CD4-positive, CD25-positive, alpha-beta regulatory T cell (primary cell): Measurements from ENCODE around the gene PTPN7. TPM values are rescaled to one million over a fixed set of nuclear protein-coding genes. Genes with fewer than 3 reads are reported as not detected.

Experiments
- ATAC-seq, 2 donors: fragments of 150-1000 bp; cut with Tn5 transposase; one replicate each; pipeline ENCODE4 v1.10.0; 2021; ENCODE audit warnings: low read depth in 2 of 2, moderate number of reproducible peaks in 2 of 2, moderate library complexity in 1 of 2
- DNase-seq, 3 donors: peaks; one replicate each; pipeline versions ENCODE4 v3.0.0 to v3.0.0-alpha.2; 2012 to 2022; ENCODE audit warnings: mixed read lengths in 1 of 3
- H3K27ac ChIP-seq: one replicate; pipeline ENCODE4 v1.7.0; 2013; ENCODE audit warnings: mild to moderate bottlenecking, low read length; ENCODE audit not compliant: insufficient read depth, poor library complexity, severe bottlenecking
- H3K27me3 ChIP-seq: one replicate; pipeline ENCODE4 v1.7.0; 2013; ENCODE audit warnings: low read length; ENCODE audit not compliant: control insufficient read depth, insufficient read depth
- H3K36me3 ChIP-seq: one replicate; pipeline ENCODE4 v1.7.0; 2013; ENCODE audit warnings: mild to moderate bottlenecking, low read length, moderate library complexity; ENCODE audit not compliant: control insufficient read depth, insufficient read depth
- H3K4me1 ChIP-seq: 2 replicates; pipeline ENCODE4 v1.7.0; 2013; ENCODE audit warnings: mild to moderate bottlenecking, low read length; ENCODE audit not compliant: insufficient read depth, control insufficient read depth, poor library complexity, severe bottlenecking
- H3K4me3 ChIP-seq: one replicate; pipeline ENCODE4 v1.7.0; 2013; ENCODE audit warnings: low read depth, mild to moderate bottlenecking, low read length, moderate library complexity
- H3K9me3 ChIP-seq, 2 experiments: 1 replicate in 1 of 2; 2 replicates in 1 of 2; pipeline ENCODE4 v1.7.0; 2013; ENCODE audit warnings: low read length in 2 of 2, mild to moderate bottlenecking in 1 of 2, moderate library complexity in 1 of 2; ENCODE audit not compliant: control insufficient read depth in 2 of 2
- H3K27ac Mint-ChIP-seq, 3 donors: one replicate each; pipeline ENCODE4 v1.8.0; 2020 to 2022; ENCODE audit warnings: mild to moderate bottlenecking in 3 of 3, mixed read lengths in 3 of 3, moderate library complexity in 2 of 3
- H3K27me3 Mint-ChIP-seq: one replicate; pipeline ENCODE4 v1.8.0; 2022; ENCODE audit warnings: mild to moderate bottlenecking, mixed read lengths
- H3K36me3 Mint-ChIP-seq: one replicate; pipeline ENCODE4 v1.8.0; 2020; ENCODE audit warnings: mixed read lengths
- H3K4me1 Mint-ChIP-seq, 4 donors: one replicate each; pipeline ENCODE4 v1.8.0; 2020 to 2022; ENCODE audit warnings: mixed read lengths in 4 of 4, mild to moderate bottlenecking in 1 of 4
- H3K4me3 Mint-ChIP-seq, 4 donors: one replicate each; pipeline ENCODE4 v1.8.0; 2020 to 2022; ENCODE audit warnings: mild to moderate bottlenecking in 4 of 4, mixed read lengths in 4 of 4, moderate library complexity in 3 of 4
- H3K9me3 Mint-ChIP-seq, 7 donors: one replicate each; pipeline ENCODE4 v1.8.0; 2020 to 2022; ENCODE audit warnings: mixed read lengths in 7 of 7, mild to moderate bottlenecking in 3 of 7, moderate library complexity in 2 of 7
- polyA plus RNA-seq, 4 donors: library from polyadenylated mRNA; unstranded; fragments of 300-500 nt; fragmentation: Illumina TruSeq; gene quantifications; one replicate each; pipeline ENCODE4 v1.2.3, GENCODE V29; 2021
- total RNA-seq: library from RNA; stranded (reverse); gene quantifications from one replicate; pipeline ENCODE4 v1.2.3, GENCODE V29; 2022

PTPN7 gene
- total and polyA plus RNA-seq, 5 donors from 2014 or later: 57.5 to 124 (median 78.0) TPM

GRCh38 chr1:202162418-202163280, 2.2 kb upstream of the PTPN7 start:
- Histone ChIP-seq H3K27me3 (no peaks in the 10 kb centered on the region), H3K36me3 (peaks cover under 1% of the 10 kb centered on the region), H3K4me3 (peak overlapping the region; percentile 61), H3K4me1 (peaks cover 86% of the 10 kb centered on the region), H3K27ac (peak overlapping the region; percentile 93), H3K9me3 (no peaks in the 10 kb centered on the region)
- ATAC-seq (peak in 1 of 2 donors; percentile 20), DNase-seq (peak in 2 of 3 donors; percentile 38 to 60)
- Mint-ChIP-seq H3K9me3 (no peaks in the 10 kb centered on the region), H3K4me1 (peaks cover 0 to 95% (median 52%) of the 10 kb centered on the region in 4 donors), H3K36me3 (peaks cover 3% of the 10 kb centered on the region), H3K27ac (peak overlapping the region; percentile 90 to 100 (median 94)), H3K4me3 (peak overlapping the region; percentile 90 to 99 (median 98)), H3K27me3 (peaks cover 4% of the 10 kb centered on the region)

- H3K27me3 ChIP-seq: no peaks in the 10 kb centered on the region
- H3K4me3 Mint-ChIP-seq: peak overlapping the region; percentile 90 to 99 (median 98)
- no peaks in the 10 kb centered on the region for H3K9me3 Mint-ChIP-seq
- H3K27ac Mint-ChIP-seq: peak overlapping the region; percentile 90 to 100 (median 92)
- peaks cover 92% of the 10 kb centered on the region for H3K4me1 ChIP-seq
- no peak for ATAC-seq
- peak overlapping the region; percentile 93 for H3K27ac ChIP-seq
- H3K4me1 Mint-ChIP-seq: peaks cover 0 to 99% (median 56%) of the 10 kb centered on the region in 4 donors
- H3K9me3 ChIP-seq: no peaks in the 10 kb centered on the region
- H3K36me3 ChIP-seq: peaks cover 5% of the 10 kb centered on the region
- no peak overlapping the region for H3K4me3 ChIP-seq
- peak; percentile 22 to 64 (median 38) for DNase-seq
- peaks cover 4% of the 10 kb centered on the region for H3K27me3 Mint-ChIP-seq
- peaks cover 3% of the 10 kb centered on the region for H3K36me3 Mint-ChIP-seq
These were observed 1.6 kb upstream of the PTPN7 start for GRCh38 chr1:202162047-202162417.

- H3K27ac Mint-ChIP-seq: peak overlapping the region; percentile 92 to 100 (median 98)
- no peak for ATAC-seq
These were observed 997 bp upstream of the PTPN7 start for GRCh38 chr1:202161151-202162046.

GRCh38 chr1:202159534-202160371, 649 bp downstream of the PTPN7 start:
- no peaks in the 10 kb centered on the region for H3K27me3 ChIP-seq
- DNase-seq (peak in 2 of 3 donors; percentile 59 to 78), ATAC-seq (peak; percentile 7 to 12)
- H3K4me1 ChIP-seq: peaks cover 100% of the 10 kb centered on the region
- Mint-ChIP-seq H3K27me3 (peaks cover 4% of the 10 kb centered on the region), H3K4me3 (peak overlapping the region; percentile 90 to 99 (median 98)), H3K27ac (peak overlapping the region; percentile 98 to 100 (median 99)), H3K4me1 (peaks cover 10 to 98% (median 68%) of the 10 kb centered on the region in 4 donors), H3K36me3 (peaks cover 12% of the 10 kb centered on the region), H3K9me3 (no peaks in the 10 kb centered on the region)
- H3K4me3 ChIP-seq: peak overlapping the region; percentile 89
- H3K27ac ChIP-seq: peak overlapping the region; percentile 93
- peaks cover 24% of the 10 kb centered on the region for H3K36me3 ChIP-seq
- no peaks in the 10 kb centered on the region for H3K9me3 ChIP-seq

More at GRCh38 chr1:202161151-202162046, 997 bp upstream of the PTPN7 start:
- no peaks in the 10 kb centered on the region for H3K9me3 Mint-ChIP-seq
- Histone ChIP-seq H3K36me3 (peaks cover 9% of the 10 kb centered on the region), H3K27ac (peak overlapping the region; percentile 93), H3K27me3 (no peaks in the 10 kb centered on the region), H3K9me3 (no peaks in the 10 kb centered on the region), H3K4me3 (peak overlapping the region; percentile 89), H3K4me1 (peaks cover 99% of the 10 kb centered on the region)
- peak overlapping the region; percentile 90 to 99 (median 98) for H3K4me3 Mint-ChIP-seq
- peak in 1 of 3 donors; percentile 20 for DNase-seq
- peaks cover 0 to 99% (median 57%) of the 10 kb centered on the region in 4 donors for H3K4me1 Mint-ChIP-seq
- peaks cover 3% of the 10 kb centered on the region for H3K36me3 Mint-ChIP-seq
- peaks cover 4% of the 10 kb centered on the region for H3K27me3 Mint-ChIP-seq

GRCh38 chr1:202158810-202159533, 1.4 kb downstream of the PTPN7 start:
- peak overlapping the region; percentile 90 to 99 (median 98) for H3K4me3 Mint-ChIP-seq
- H3K27me3 Mint-ChIP-seq: peaks cover 4% of the 10 kb centered on the region
- ATAC-seq (no peak), DNase-seq (peak in 2 of 3 donors; percentile 10 to 45)
- H3K36me3 Mint-ChIP-seq: peaks cover 15% of the 10 kb centered on the region
- Histone ChIP-seq H3K27me3 (no peaks in the 10 kb centered on the region), H3K4me1 (peaks cover 94% of the 10 kb centered on the region), H3K27ac (peak overlapping the region; percentile 93), H3K9me3 (no peaks in the 10 kb centered on the region), H3K4me3 (peak overlapping the region; percentile 89), H3K36me3 (peaks cover 32% of the 10 kb centered on the region)
- peaks cover 12 to 92% (median 64%) of the 10 kb centered on the region in 4 donors for H3K4me1 Mint-ChIP-seq
- H3K9me3 Mint-ChIP-seq: no peaks in the 10 kb centered on the region
- peak overlapping the region; percentile 98 to 100 (median 99) for H3K27ac Mint-ChIP-seq

GRCh38 chr1:202157945-202158344, 2.5 kb downstream of the PTPN7 start:
- Mint-ChIP-seq H3K27me3 (peaks cover 4% of the 10 kb centered on the region), H3K9me3 (no peaks in the 10 kb centered on the region), H3K27ac (peak overlapping the region in 2 of 3 donors; percentile 7 to 100), H3K4me1 (peaks cover 12 to 82% (median 58%) of the 10 kb centered on the region in 4 donors), H3K4me3 (peak overlapping the region; percentile 90 to 99 (median 98)), H3K36me3 (peaks cover 22% of the 10 kb centered on the region)
- peaks cover 84% of the 10 kb centered on the region for H3K4me1 ChIP-seq
- H3K27me3 ChIP-seq: no peaks in the 10 kb centered on the region
- H3K4me3 ChIP-seq: peak overlapping the region; percentile 89
- ATAC-seq: no peak
- H3K9me3 ChIP-seq: no peaks in the 10 kb centered on the region
- DNase-seq: no peak
- peak overlapping the region; percentile 93 for H3K27ac ChIP-seq
- H3K36me3 ChIP-seq: peaks cover 42% of the 10 kb centered on the region
